Natural killer cell (primary cell): ENCODE measurements around the gene CES4A. TPM values are rescaled to one million over a fixed set of nuclear protein-coding genes. Genes with fewer than 3 reads are reported as not detected.

ENCODE experiments used
- ATAC-seq, 3 donors: fragments of 150-1000 bp in 2 of 3; fragments of 200-7000 bp in 1 of 3; cut with Tn5 transposase; 1 replicate in 1 of 3; 2 replicates in 2 of 3; pipeline ENCODE4 v1.10.0; 2021; ENCODE audit warnings: mild to moderate bottlenecking in 2 of 3, moderate library complexity in 2 of 3
- DNase-seq, 2 donors: peaks; one replicate each; pipeline versions ENCODE4 v3.0.0 to v3.0.0-alpha.2; 2013 to 2021; ENCODE audit warnings: mixed read lengths in 1 of 2
- H3K27ac ChIP-seq: one replicate; pipeline ENCODE4 v1.5.1; 2013; ENCODE audit warnings: mild to moderate bottlenecking, low read length
- H3K27me3 ChIP-seq: one replicate; pipeline ENCODE4 v1.6.1; 2013; ENCODE audit warnings: low read length; ENCODE audit not compliant: control insufficient read depth, insufficient read depth
- H3K36me3 ChIP-seq: one replicate; pipeline ENCODE4 v1.6.1; 2013; ENCODE audit warnings: low read length; ENCODE audit not compliant: control insufficient read depth, insufficient read depth
- H3K4me1 ChIP-seq: one replicate; pipeline ENCODE4 v1.6.1; 2013; ENCODE audit warnings: low read length; ENCODE audit not compliant: control insufficient read depth, insufficient read depth
- H3K4me3 ChIP-seq: one replicate; pipeline ENCODE4 v1.5.1; 2013; ENCODE audit warnings: low read length
- H3K9me3 ChIP-seq: one replicate; pipeline ENCODE4 v1.6.1; 2013; ENCODE audit warnings: low read length; ENCODE audit not compliant: control insufficient read depth, insufficient read depth
- H3K27ac Mint-ChIP-seq, 2 donors: one replicate each; pipeline ENCODE4 v1.8.0; 2022; ENCODE audit warnings: mild to moderate bottlenecking in 2 of 2, mixed read lengths in 2 of 2, moderate library complexity in 1 of 2
- H3K27me3 Mint-ChIP-seq, 2 donors: one replicate each; pipeline ENCODE4 v1.8.0; 2022; ENCODE audit warnings: low read depth in 2 of 2, mixed read lengths in 2 of 2
- H3K36me3 Mint-ChIP-seq: one replicate; pipeline ENCODE4 v1.8.0; 2022; ENCODE audit warnings: mixed read lengths
- H3K4me1 Mint-ChIP-seq, 2 donors: one replicate each; pipeline ENCODE4 v1.8.0; 2022; ENCODE audit warnings: mixed read lengths in 2 of 2
- H3K4me3 Mint-ChIP-seq: one replicate; pipeline ENCODE4 v1.8.0; 2022; ENCODE audit warnings: mild to moderate bottlenecking, moderate library complexity, mixed read lengths
- H3K9me3 Mint-ChIP-seq, 2 donors: one replicate each; pipeline ENCODE4 v1.8.0; 2022; ENCODE audit warnings: mixed read lengths in 2 of 2
- CTCF ChIP-seq: fragments of 200-600 bp; IDR thresholded peaks from one replicate; pipeline ENCODE4 v1.8.0; 2022; ENCODE audit warnings: antibody characterized with exemption
- WGBS: methylation state at CpG from one replicate; pipeline ENCODE4 v1.1.7; 2013; ENCODE audit warnings: missing lambda C conversion rate; ENCODE audit not compliant: insufficient coverage; 5-methylcytosine and 5-hydroxymethylcytosine counted together
- intact Hi-C: fragments of 100-400 bp; cut with micrococcal nuclease; formaldehyde crosslinking; loops from one replicate; pipeline ENCODE4 v1.14.2; 2022
- total RNA-seq, 4 donors: library from RNA; stranded (reverse); fragments of 120-200 nt in 1 of 4; gene quantifications; one replicate each; pipeline versions ENCODE4 v1.2.3 to v1.2.4, GENCODE V29; 2013 to 2022

Gene CES4A
- total RNA-seq, 3 donors from 2014 or later (not counting 1 experiment from before 2014, with no cell fraction given) = 7.5 to 9.0 (median 8.8) TPM

- H3K4me1 Mint-ChIP-seq = peaks cover 42 to 46% of the 10 kb centered on the region in 2 donors
- H3K27me3 Mint-ChIP-seq = no peaks in the 10 kb centered on the region
- Histone ChIP-seq H3K4me3 (no peak overlapping the region), H3K36me3 (no peaks in the 10 kb centered on the region), H3K27me3 (no peaks in the 10 kb centered on the region), H3K4me1 (peaks cover 21% of the 10 kb centered on the region), H3K9me3 (no peaks in the 10 kb centered on the region), H3K27ac (no peak overlapping the region)
- H3K27ac Mint-ChIP-seq = peak overlapping the region; percentile 86 to 87
- no peak for ATAC-seq
- no peak for TF ChIP-seq CTCF
- intact Hi-C loops = no loop called here
- no peaks in the 10 kb centered on the region for H3K36me3 Mint-ChIP-seq
- 83% methylated on average over 1 of the region's 2 CpGs for WGBS
- no peaks in the 10 kb centered on the region for H3K9me3 Mint-ChIP-seq
- DNase-seq = no peak
- peak overlapping the region; percentile 81 for H3K4me3 Mint-ChIP-seq
Measured at GRCh38 chr16:67054901-67055300, 66.5 kb downstream of the CES4A start.

- DNase-seq = no peak
- Mint-ChIP-seq H3K9me3 (no peaks in the 10 kb centered on the region), H3K36me3 (no peaks in the 10 kb centered on the region), H3K4me1 (peaks cover 45 to 48% of the 10 kb centered on the region in 2 donors), H3K27me3 (no peaks in the 10 kb centered on the region), H3K27ac (peak overlapping the region; percentile 86 to 87), H3K4me3 (no peak overlapping the region)
- Histone ChIP-seq H3K4me3 (no peak overlapping the region), H3K27ac (no peak overlapping the region), H3K27me3 (no peaks in the 10 kb centered on the region), H3K36me3 (no peaks in the 10 kb centered on the region), H3K4me1 (peaks cover 21% of the 10 kb centered on the region), H3K9me3 (no peaks in the 10 kb centered on the region)
- intact Hi-C loops = no loop called here
- peak in 1 of 3 donors; percentile 25 for ATAC-seq
- WGBS = 88% methylated on average over 3 of the region's 4 CpGs
- TF ChIP-seq CTCF = no peak
Measured at GRCh38 chr16:67055712-67056487, 67.5 kb downstream of the CES4A start.

Other genes with a start within 250 kb of the CES4A start
- 100 to 1,000 TPM; 105 to 115 (median 110) TPM for gene DYNC1LI2, start 237.0 kb upstream of the CES4A start, total RNA-seq
- gene TERB1, start 187.0 kb upstream of the CES4A start, total RNA-seq = 1 to 10 TPM in 1 of 3 donors, under 1 TPM in 2; 0.33 to 1.0 (median 0.66) TPM
- 10 to 100 TPM; 77.3 to 97.0 (median 78.5) TPM for gene NAE1, start 157.6 kb upstream of the CES4A start, total RNA-seq
- gene CA7, start 144.2 kb upstream of the CES4A start, total RNA-seq = not detected
- 10 to 100 TPM; 10.2 to 16.5 (median 11.0) TPM for gene PDP2, start 108.1 kb upstream of the CES4A start, total RNA-seq
- not detected for gene CDH16, start 69.7 kb upstream of the CES4A start, total RNA-seq
- 1 to 10 TPM; 1.8 to 4.5 (median 2.8) TPM for gene RRAD, start 63.1 kb upstream of the CES4A start, total RNA-seq
- 10 to 100 TPM; 57.2 to 62.8 (median 60.0) TPM for gene CIAO2B, start 54.2 kb upstream of the CES4A start, total RNA-seq
- gene CES2, start 53.1 kb upstream of the CES4A start, total RNA-seq = 10 to 100 TPM; 26.9 to 33.6 (median 33.1) TPM
- under 1 TPM; 0.19 to 0.95 (median 0.27) TPM for gene CES3, start 27.3 kb upstream of the CES4A start, total RNA-seq
- 100 to 1,000 TPM in 1 of 3 donors, 10 to 100 TPM in 2; 96.1 to 102 (median 97.2) TPM for gene CBFB, start 40.6 kb downstream of the CES4A start, total RNA-seq
- gene PHAF1, start 121.4 kb downstream of the CES4A start, total RNA-seq = 10 to 100 TPM; 17.0 to 22.4 (median 22.0) TPM
- 1 to 10 TPM in 2 of 3 donors, under 1 TPM in 1; 0.80 to 1.3 (median 1.0) TPM for gene B3GNT9, start 162.4 kb downstream of the CES4A start, total RNA-seq
- gene TRADD, start 171.3 kb downstream of the CES4A start, total RNA-seq = 10 to 100 TPM; 15.2 to 27.5 (median 26.8) TPM
- 1 to 10 TPM; 5.2 to 8.3 (median 6.3) TPM for gene FBXL8, start 171.4 kb downstream of the CES4A start, total RNA-seq
- 1 to 10 TPM; 6.9 to 8.3 (median 7.3) TPM for gene HSF4, start 176.2 kb downstream of the CES4A start, total RNA-seq
- 1 to 10 TPM in 2 of 3 donors, under 1 TPM in 1; 0.88 to 1.3 (median 1.3) TPM for gene NOL3, start 181.9 kb downstream of the CES4A start, total RNA-seq
- 10 to 100 TPM in 2 of 3 donors, 1 to 10 TPM in 1; 7.2 to 12.6 (median 10.9) TPM for gene MATCAP1, start 195.4 kb downstream of the CES4A start, total RNA-seq
- not detected for gene EXOC3L1, start 201.5 kb downstream of the CES4A start, total RNA-seq
- 10 to 100 TPM; 57.6 to 91.7 (median 74.5) TPM for gene E2F4, start 203.6 kb downstream of the CES4A start, total RNA-seq
- 1 to 10 TPM; 1.9 to 3.3 (median 2.3) TPM for gene ELMO3, start 210.5 kb downstream of the CES4A start, total RNA-seq
- gene TMEM208, start 238.5 kb downstream of the CES4A start, total RNA-seq = 10 to 100 TPM; 34.5 to 39.2 (median 36.7) TPM